Dendritic cell treated with granulocyte-macrophage colony-stimulating factor and Interleukin-4, amounts not matched to agents 40 ng/mL and 50 ng/mL, for 4 days (primary cell): ENCODE measurements around the gene FBXO9.
"Not testable (repeated sequence)": the region's sequence is repeated elsewhere in the genome, so short reads cannot be mapped to it uniquely, and the experiment has no call there.

Experiments
- H3K27ac Mint-ChIP-seq: one replicate; pipeline ENCODE4 v1.8.0; 2022; ENCODE audit warnings: mild to moderate bottlenecking, mixed read lengths
- H3K27me3 Mint-ChIP-seq: one replicate; pipeline ENCODE4 v1.8.0; 2022; ENCODE audit warnings: mild to moderate bottlenecking, mixed read lengths
- H3K36me3 Mint-ChIP-seq: one replicate; pipeline ENCODE4 v1.8.0; 2022; ENCODE audit warnings: low read depth, mixed read lengths
- H3K4me1 Mint-ChIP-seq: one replicate; pipeline ENCODE4 v1.8.0; 2022; ENCODE audit warnings: low read depth, mixed read lengths
- H3K4me3 Mint-ChIP-seq: one replicate; pipeline ENCODE4 v1.8.0; 2022; ENCODE audit warnings: mild to moderate bottlenecking, moderate library complexity, mixed read lengths
- H3K9me3 Mint-ChIP-seq: one replicate; pipeline ENCODE4 v1.8.0; 2022; ENCODE audit warnings: mixed read lengths
- intact Hi-C: fragments of 100-400 bp; cut with micrococcal nuclease; formaldehyde crosslinking; loops from one replicate; pipeline ENCODE4 v1.15.0; 2022

Gene FBXO9

GRCh38 chr6:53058388-53059195 is 6.6 kb upstream of the FBXO9 start:
- no peak overlapping the region for H3K27ac Mint-ChIP-seq
- peaks cover 46% of the 10 kb centered on the region for H3K4me1 Mint-ChIP-seq
- H3K27me3 Mint-ChIP-seq: no peaks in the 10 kb centered on the region
- no peaks in the 10 kb centered on the region for H3K9me3 Mint-ChIP-seq
- no peak overlapping the region for H3K4me3 Mint-ChIP-seq
- intact Hi-C loops: no loop called here
- H3K36me3 Mint-ChIP-seq: peaks cover 7% of the 10 kb centered on the region

DNA sequence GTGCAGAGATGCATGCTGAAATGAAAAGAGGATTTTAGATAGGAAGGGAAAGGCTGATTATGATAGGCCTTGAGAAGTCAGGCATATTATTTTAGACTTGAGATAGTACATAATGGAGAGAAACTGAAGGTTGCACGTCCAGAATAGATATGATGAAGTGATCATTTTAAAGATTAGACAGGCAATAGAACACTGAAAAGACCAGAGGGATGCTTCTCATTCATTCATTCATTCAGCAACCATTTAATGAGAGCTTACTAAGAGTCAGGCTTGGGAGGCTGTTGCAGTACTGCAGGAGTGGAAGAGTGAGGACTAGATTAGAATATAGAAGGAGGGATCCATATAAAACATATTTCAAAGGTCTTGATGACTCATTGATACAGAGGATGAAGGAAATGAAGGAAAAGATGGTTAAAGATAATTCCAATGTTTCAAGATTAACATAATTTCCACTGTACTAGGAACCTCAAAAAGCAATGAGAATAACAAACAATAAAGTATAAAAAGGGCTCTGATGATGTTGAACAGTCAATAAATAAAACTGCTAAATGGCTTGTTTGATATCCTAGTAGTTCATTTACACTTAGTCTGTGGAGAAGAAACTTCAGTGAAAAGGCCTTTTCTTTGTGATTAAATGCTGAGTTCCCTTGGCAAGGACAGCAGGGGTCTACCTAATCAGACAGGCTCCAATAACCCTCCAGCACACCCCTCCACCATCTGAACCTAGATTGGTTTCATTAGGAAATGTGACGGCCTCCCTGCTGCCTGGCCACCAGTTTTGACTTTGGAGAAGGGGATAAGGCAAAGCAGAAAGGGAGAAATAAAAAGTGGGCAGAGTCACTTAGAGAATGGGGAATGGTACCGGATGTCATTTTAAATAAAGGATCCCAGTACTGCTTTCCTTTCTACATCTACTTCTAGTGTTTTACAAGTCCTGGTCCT is 5.3 kb upstream of the FBXO9 start:
- Mint-ChIP-seq H3K27ac (peak overlapping the region; percentile 96), H3K4me3 (peak overlapping the region; percentile 95), H3K4me1 (peaks cover 54% of the 10 kb centered on the region), H3K27me3 (no peaks in the 10 kb centered on the region), H3K36me3 (peaks cover 10% of the 10 kb centered on the region), H3K9me3 (no peaks in the 10 kb centered on the region)
- intact Hi-C loops: no loop called here

- Mint-ChIP-seq H3K4me1 (peaks cover 54% of the 10 kb centered on the region), H3K27ac (peak overlapping the region; percentile 96), H3K36me3 (peaks cover 23% of the 10 kb centered on the region), H3K4me3 (peak overlapping the region; percentile 95), H3K27me3 (no peaks in the 10 kb centered on the region), H3K9me3 (no peaks in the 10 kb centered on the region)
- intact Hi-C loops: loop anchor here (2.0 kb wide), 1 partner anchor 223 kb away; no protein-coding TSS in a partner anchor
These were observed 3.0 kb upstream of the FBXO9 start for GRCh38 chr6:53062169-53062539.

GRCh38 chr6:53064255-53064654 is 949 bp upstream of the FBXO9 start:
- intact Hi-C loops: loop anchor here (2.0 kb wide), 1 partner anchor 643 kb away; the partner anchor contains the start of gene EFHC1
- peaks cover 54% of the 10 kb centered on the region for H3K4me1 Mint-ChIP-seq
- H3K36me3 Mint-ChIP-seq: peaks cover 23% of the 10 kb centered on the region
- not testable (repeated sequence) for H3K27me3 Mint-ChIP-seq, H3K9me3 Mint-ChIP-seq, H3K4me3 Mint-ChIP-seq, H3K27ac Mint-ChIP-seq

DNA sequence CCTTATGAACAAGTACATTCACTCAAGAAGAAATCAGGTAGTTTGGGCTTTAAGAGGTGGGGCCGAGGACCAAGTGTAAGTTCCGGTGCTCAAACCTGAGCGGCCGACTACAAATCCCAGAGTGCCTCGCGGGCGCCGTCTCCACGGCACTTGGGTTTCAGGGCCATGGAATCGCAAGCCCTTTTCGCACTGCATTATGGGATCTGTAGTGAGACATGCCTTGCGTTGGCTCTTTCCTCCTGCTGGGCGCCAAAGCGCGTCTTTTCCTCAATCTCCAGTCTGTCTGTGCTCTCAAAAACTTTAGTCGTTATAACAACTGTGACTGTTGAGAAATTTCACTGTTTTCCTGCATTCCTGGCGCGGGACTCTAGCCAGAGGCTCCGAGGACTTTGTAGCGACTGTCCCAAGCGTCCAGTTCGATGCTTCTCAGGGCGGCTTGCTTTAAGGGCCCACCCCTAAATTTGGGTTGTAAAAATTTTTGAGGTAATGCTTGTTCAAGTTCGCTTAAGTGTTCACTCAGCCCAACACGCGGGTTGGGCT is 408 bp upstream of the FBXO9 start:
- Mint-ChIP-seq H3K36me3 (peaks cover 23% of the 10 kb centered on the region), H3K27me3 (no peaks in the 10 kb centered on the region)
- intact Hi-C loops: loop anchor here (1.0 to 2.0 kb wide), 3 partner anchors 69 to 644 kb away; partner anchors contain the start of genes EFHC1 and GSTA4

DNA sequence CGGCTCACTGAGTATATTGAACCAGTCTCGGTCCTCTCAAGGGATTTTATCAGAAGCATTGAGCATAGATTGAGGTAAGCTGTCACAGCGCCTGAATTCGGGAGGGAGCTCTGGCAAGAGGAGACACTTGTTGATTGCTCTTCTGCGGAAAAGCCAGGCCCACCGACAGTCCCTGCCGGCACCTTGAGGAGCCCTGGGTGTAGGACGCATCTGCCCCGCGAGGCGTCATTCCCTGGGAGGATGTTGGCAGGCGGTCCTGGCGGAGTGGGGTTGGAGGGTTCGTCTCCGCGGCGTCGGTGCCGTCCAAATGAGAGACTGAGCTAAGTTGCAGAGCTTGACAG is 843 bp downstream of the FBXO9 start:
- Mint-ChIP-seq H3K9me3 (no peaks in the 10 kb centered on the region), H3K27me3 (no peaks in the 10 kb centered on the region), H3K36me3 (peaks cover 22% of the 10 kb centered on the region), H3K4me3 (peak overlapping the region; percentile 98), H3K4me1 (peaks cover 45% of the 10 kb centered on the region), H3K27ac (peak overlapping the region; percentile 96)
- intact Hi-C loops: no loop called here

More for the DNA sequence above, 408 bp upstream of the FBXO9 start:
- H3K27ac Mint-ChIP-seq: peak overlapping the region; percentile 96
- H3K9me3 Mint-ChIP-seq: no peaks in the 10 kb centered on the region
- peaks cover 52% of the 10 kb centered on the region for H3K4me1 Mint-ChIP-seq
- H3K4me3 Mint-ChIP-seq: peak overlapping the region; percentile 98

DNA sequence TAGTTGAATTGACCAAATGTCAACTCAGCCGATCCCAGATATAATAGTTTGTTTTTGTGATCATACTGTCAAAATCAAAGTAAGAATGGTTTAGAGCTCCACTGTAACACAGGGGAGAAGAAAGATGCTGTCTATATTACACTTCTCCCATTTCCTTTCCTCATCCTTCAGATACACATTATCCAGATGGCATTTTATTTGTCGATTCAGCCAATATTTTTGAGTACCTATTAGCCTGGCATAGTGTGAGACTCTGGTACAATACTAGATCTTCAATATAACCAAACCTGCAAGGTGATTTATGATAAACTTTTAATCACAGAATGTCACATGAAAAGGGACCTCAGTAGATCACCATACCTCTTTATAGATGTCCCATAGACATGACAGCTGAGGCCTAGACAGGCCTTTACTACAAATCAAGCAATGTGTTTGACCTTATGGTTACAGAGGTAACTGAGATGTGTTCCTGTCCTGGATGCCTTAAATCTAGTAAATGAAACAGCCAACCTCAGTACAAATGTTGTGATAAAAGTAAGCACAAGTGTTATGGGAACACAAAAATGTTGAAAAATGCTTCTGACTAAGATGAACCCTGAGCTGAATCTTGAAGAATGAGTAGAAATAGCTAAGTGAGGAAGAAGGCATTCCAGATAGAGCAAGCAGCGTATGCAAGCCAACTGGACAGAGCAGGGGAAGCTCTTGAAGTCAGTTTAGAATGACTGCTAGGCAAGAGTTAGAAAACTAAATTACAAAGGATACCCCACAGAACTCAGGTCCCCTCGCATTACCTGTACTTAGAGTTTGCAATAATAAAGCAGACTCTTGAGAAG is 1.9 kb downstream of the FBXO9 start:
- intact Hi-C loops: no loop called here
- Mint-ChIP-seq H3K27me3 (no peaks in the 10 kb centered on the region), H3K9me3 (no peaks in the 10 kb centered on the region), H3K36me3 (peaks cover 17% of the 10 kb centered on the region), H3K4me3 (no peak overlapping the region), H3K27ac (no peak overlapping the region), H3K4me1 (peaks cover 40% of the 10 kb centered on the region)

DNA sequence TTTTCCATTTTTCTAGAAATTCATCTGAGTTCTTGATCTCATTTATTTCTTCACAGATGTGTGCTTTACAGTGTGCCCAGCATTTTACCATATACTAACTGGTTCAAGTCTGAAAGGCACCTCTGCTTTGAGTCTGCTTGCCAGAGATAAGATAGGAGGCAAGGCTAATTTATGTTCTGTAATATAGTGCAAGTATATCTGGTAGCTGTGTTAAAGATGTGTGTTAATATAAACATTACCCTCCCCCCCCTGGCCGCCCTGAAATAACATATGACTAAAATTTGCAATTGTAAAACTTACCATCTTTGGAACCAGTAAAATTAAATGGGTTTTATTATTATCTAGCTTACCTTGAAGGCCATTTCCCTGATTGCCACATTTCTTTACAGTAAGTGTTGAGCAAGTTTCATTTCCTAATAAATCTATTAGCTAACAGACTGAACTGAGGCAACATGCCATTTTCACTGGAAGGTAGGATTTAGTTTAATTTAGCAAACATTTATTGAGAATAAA is 2.7 kb downstream of the FBXO9 start:
- Mint-ChIP-seq H3K36me3 (peaks cover 22% of the 10 kb centered on the region), H3K9me3 (no peaks in the 10 kb centered on the region), H3K27me3 (no peaks in the 10 kb centered on the region), H3K4me1 (peaks cover 40% of the 10 kb centered on the region), H3K27ac (no peak overlapping the region), H3K4me3 (no peak overlapping the region)
- intact Hi-C loops: no loop called here

GRCh38 chr6:53069427-53069826 is 4.2 kb downstream of the FBXO9 start:
- H3K27ac Mint-ChIP-seq: no peak overlapping the region
- intact Hi-C loops: no loop called here
- no peaks in the 10 kb centered on the region for H3K27me3 Mint-ChIP-seq
- peaks cover 36% of the 10 kb centered on the region for H3K36me3 Mint-ChIP-seq
- H3K4me1 Mint-ChIP-seq: peaks cover 33% of the 10 kb centered on the region
- H3K4me3 Mint-ChIP-seq: no peak overlapping the region
- H3K9me3 Mint-ChIP-seq: no peaks in the 10 kb centered on the region

GRCh38 chr6:53070806-53071205 is 5.6 kb downstream of the FBXO9 start:
- Mint-ChIP-seq H3K4me1 (peaks cover 32% of the 10 kb centered on the region), H3K4me3 (no peak overlapping the region), H3K27ac (no peak overlapping the region), H3K27me3 (no peaks in the 10 kb centered on the region), H3K9me3 (no peaks in the 10 kb centered on the region), H3K36me3 (peaks cover 31% of the 10 kb centered on the region)
- intact Hi-C loops: no loop called here

DNA sequence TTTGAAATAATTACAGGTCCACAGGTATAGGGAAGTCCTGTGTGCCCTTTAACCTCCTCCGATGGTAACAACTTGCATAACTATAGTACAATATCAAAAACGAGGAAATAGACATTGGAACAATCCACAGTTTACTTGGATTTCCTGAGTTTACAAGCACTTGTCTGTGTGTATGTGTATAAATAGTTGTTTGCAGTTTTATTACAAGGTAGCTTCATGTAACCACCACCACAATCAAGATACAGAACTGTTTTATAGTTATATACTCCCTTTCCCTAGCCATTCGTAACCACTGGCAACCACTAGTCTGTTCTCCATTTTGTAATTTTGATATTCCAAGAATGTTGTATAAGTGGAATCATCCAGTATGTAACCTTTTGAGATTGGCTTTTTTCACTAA is 9.1 kb downstream of the FBXO9 start:
- intact Hi-C loops: no loop called here
- Mint-ChIP-seq H3K4me1 (peaks cover 8% of the 10 kb centered on the region), H3K9me3 (no peaks in the 10 kb centered on the region), H3K4me3 (no peak overlapping the region), H3K27ac (no peak overlapping the region), H3K36me3 (peaks cover 52% of the 10 kb centered on the region), H3K27me3 (no peaks in the 10 kb centered on the region)

GRCh38 chr6:53080813-53081212 is 15.6 kb downstream of the FBXO9 start:
- no peak overlapping the region for H3K27ac Mint-ChIP-seq
- no peaks in the 10 kb centered on the region for H3K4me1 Mint-ChIP-seq
- intact Hi-C loops: no loop called here
- no peaks in the 10 kb centered on the region for H3K9me3 Mint-ChIP-seq
- H3K36me3 Mint-ChIP-seq: peaks cover 79% of the 10 kb centered on the region
- H3K27me3 Mint-ChIP-seq: no peaks in the 10 kb centered on the region
- H3K4me3 Mint-ChIP-seq: no peak overlapping the region

- no peaks in the 10 kb centered on the region for H3K9me3 Mint-ChIP-seq
- no peak overlapping the region for H3K4me3 Mint-ChIP-seq
- H3K4me1 Mint-ChIP-seq: no peaks in the 10 kb centered on the region
- no peak overlapping the region for H3K27ac Mint-ChIP-seq
- no peaks in the 10 kb centered on the region for H3K27me3 Mint-ChIP-seq
- intact Hi-C loops: no loop called here
- peaks cover 89% of the 10 kb centered on the region for H3K36me3 Mint-ChIP-seq
These were observed 21.1 kb downstream of the FBXO9 start for GRCh38 chr6:53086302-53086701.
